Measurements from ENCODE around the gene ARHGAP24. TPM values are rescaled to one million over a fixed set of nuclear protein-coding genes. Genes with fewer than 3 reads are reported as not detected.

Gene ARHGAP24
- total and polyA plus RNA-seq, 10 of the 15 experiments (the other 5 are each of a cell fraction or from before 2014, with no cell fraction given) = 0.10 to 4.2 (median 0.52) TPM

GRCh38 chr4:85833302-85833701 is 358.4 kb downstream of the ARHGAP24 start:
- no peak overlapping the region for H2AFZ ChIP-seq (ENCODE audit: control insufficient read depth, low read depth, low read length)
- no peak overlapping the region for H3K27ac ChIP-seq (ENCODE audit: control insufficient read depth, insufficient read depth)
- no peak for DNase-seq (ENCODE audit: low read depth, low spot score)
- in situ Hi-C loops (cut with MboI) = no loop called here
- ChIA-PET CTCF (no interaction called here), RAD21 (ENCODE audit: unreplicated experiment) (no interaction called here), POLR2A (no interaction called here), SMC1A (ENCODE audit: uncharacterized antibody, unreplicated experiment) (no interaction called here)
- no peaks in the 10 kb centered on the region for H3K27me3 ChIP-seq (replicated peaks in 1 of 2; ENCODE audit: control insufficient read depth in 2 of 2, insufficient read depth in 2 of 2, low read length in 1 of 2)
- H3K4me3 ChIP-seq = no peak overlapping the region
- H3K79me2 ChIP-seq (ENCODE audit: control insufficient read depth, insufficient read depth, low read length) = no peaks in the 10 kb centered on the region
- no peak overlapping the region for H3K9ac ChIP-seq (ENCODE audit: control insufficient read depth, insufficient read depth, low read length)
- no TSS peak for BruUV-seq (replicated peaks)
- TF ChIP-seq NKRF (conservative IDR thresholded peaks at IDR 0.05) = no peak
- TF ChIP-seq EZH2 (IDR thresholded peaks at IDR 0.05; ENCODE audit: borderline replicate concordance, control insufficient read depth, low read depth, low read length) = no peak
- TF ChIP-seq ZBED1 (IDR thresholded peaks at IDR 0.05; ENCODE audit: borderline replicate concordance) = no peak
- TF ChIP-seq TARDBP (IDR thresholded peaks at IDR 0.05; ENCODE audit: borderline replicate concordance) = no peak
- TF ChIP-seq BCL3 (IDR thresholded peaks at IDR 0.05; ENCODE audit: borderline replicate concordance, insufficient read depth, low read depth, low read length, poor library complexity, severe bottlenecking) = no peak
- no peak for TF ChIP-seq STAT1 (conservative IDR thresholded peaks at IDR 0.05)
- TF ChIP-seq SMARCA5 (IDR thresholded peaks at IDR 0.05) = no peak
- no peak for TF ChIP-seq NFYA (IDR thresholded peaks at IDR 0.05; ENCODE audit: borderline replicate concordance, low read depth, low read length)
- TF ChIP-seq GATAD2B (conservative IDR thresholded peaks at IDR 0.05; ENCODE audit: low read depth) = no peak
- no peaks in the 10 kb centered on the region for H3K4me1 ChIP-seq (ENCODE audit: control insufficient read depth, insufficient read depth, low read length)
- H4K20me1 ChIP-seq (ENCODE audit: control insufficient read depth, insufficient read depth) = no peaks in the 10 kb centered on the region
- H3K4me2 ChIP-seq (ENCODE audit: control insufficient read depth, insufficient read depth) = no peak overlapping the region
- no peak for FAIRE-seq
- H3K9me3 ChIP-seq (replicated peaks; ENCODE audit: control insufficient read depth, insufficient read depth, low read length) = no peaks in the 10 kb centered on the region
- intact Hi-C loops (cut with micrococcal nuclease; ENCODE audit: unreplicated experiment) = no loop called here
- no peaks in the 10 kb centered on the region for H3K36me3 ChIP-seq (ENCODE audit: control insufficient read depth in 2 of 2, insufficient read depth in 2 of 2, low read length in 1 of 2)
- WGBS (ENCODE audit: insufficient coverage, insufficient replicate concordance, low lambda C conversion rate, missing lambda C conversion rate) = 26% methylated on average over 3 of the region's 3 CpGs
- no peak for ATAC-seq
